CD14-positive monocyte (primary cell): Measurements from ENCODE around the gene TMEM51. TPM values are rescaled to one million over a fixed set of nuclear protein-coding genes. Genes with fewer than 3 reads are reported as not detected.

ENCODE experiments used
- DNase-seq, 3 donors: peaks; one replicate each; pipeline ENCODE4 v3.0.0-alpha.2; 2011 to 2022
- H2AFZ ChIP-seq: 2 replicates; pipeline ENCODE4 v1.6.0; 2012; ENCODE audit warnings: mild to moderate bottlenecking, low read depth, low read length, inconsistent platforms; ENCODE audit not compliant: insufficient read depth, poor library complexity, severe bottlenecking
- H3K27ac ChIP-seq, 2 donors: 1 replicate in 1 of 2; 2 replicates in 1 of 2; pipeline ENCODE4 v1.5.1; 2012 to 2013; ENCODE audit warnings: low read length in 2 of 2, control low read depth in 1 of 2, inconsistent platforms in 1 of 2, low read depth in 1 of 2, mild to moderate bottlenecking in 1 of 2
- H3K27me3 ChIP-seq, 2 donors: one replicate each; pipeline versions ENCODE4 v1.6.0 to v1.6.1; 2011 to 2013; ENCODE audit warnings: low read length in 2 of 2; ENCODE audit not compliant: control insufficient read depth in 2 of 2, insufficient read depth in 2 of 2
- H3K36me3 ChIP-seq, 2 donors: replicated peaks in 1 of 2; 1 replicate in 1 of 2; 2 replicates in 1 of 2; pipeline versions ENCODE4 v1.5.1 to v1.6.1; 2012 to 2013; ENCODE audit warnings: low read length in 2 of 2, control low read depth in 1 of 2, inconsistent platforms in 1 of 2, mild to moderate bottlenecking in 1 of 2; ENCODE audit not compliant: insufficient read depth in 2 of 2, control insufficient read depth in 1 of 2
- H3K4me1 ChIP-seq, 2 donors: 1 replicate in 1 of 2; 2 replicates in 1 of 2; pipeline versions ENCODE4 v1.5.1 to v1.6.1; 2012 to 2013; ENCODE audit warnings: low read length in 2 of 2, control low read depth in 1 of 2, inconsistent platforms in 1 of 2, mild to moderate bottlenecking in 1 of 2, moderate library complexity in 1 of 2; ENCODE audit not compliant: insufficient read depth in 2 of 2, control insufficient read depth in 1 of 2
- H3K4me2 ChIP-seq: replicated peaks from 2 replicates; pipeline ENCODE3; 2012; ENCODE audit warnings: low read length, moderate library complexity, mild to moderate bottlenecking; ENCODE audit not compliant: poor library complexity, severe bottlenecking; ENCODE audit errors: extremely low read depth
- H3K4me3 ChIP-seq, 3 experiments: fragments of 200-600 bp in 1 of 3; sonication (generic) in 1 of 3; replicated peaks in 1 of 3; 1 replicate in 2 of 3; 2 replicates in 1 of 3; pipeline ENCODE4 v1.5.1; 2011 to 2013; ENCODE audit warnings: low read length in 3 of 3, mild to moderate bottlenecking in 3 of 3, control low read depth in 2 of 3, low read depth in 2 of 3, inconsistent platforms in 1 of 3, moderate library complexity in 1 of 3
- H3K79me2 ChIP-seq: 2 replicates; pipeline ENCODE4 v1.6.0; 2012; ENCODE audit warnings: mild to moderate bottlenecking, control low read depth, inconsistent platforms, low read length, moderate library complexity; ENCODE audit not compliant: insufficient read depth
- H3K9ac ChIP-seq: 2 replicates; pipeline ENCODE4 v1.6.0; 2017; ENCODE audit warnings: low read length, mild to moderate bottlenecking; ENCODE audit not compliant: insufficient read depth, poor library complexity, severe bottlenecking
- H3K9me3 ChIP-seq, 2 donors: replicated peaks in 1 of 2; 1 replicate in 1 of 2; 2 replicates in 1 of 2; pipeline versions ENCODE4 v1.5.1 to v1.6.1; 2012 to 2013; ENCODE audit warnings: low read length in 2 of 2, control low read depth in 1 of 2; ENCODE audit not compliant: control insufficient read depth in 1 of 2, insufficient read depth in 1 of 2
- H4K20me1 ChIP-seq: 2 replicates; pipeline ENCODE4 v1.6.0; 2012; ENCODE audit warnings: mild to moderate bottlenecking, low read length, control low read depth, moderate library complexity; ENCODE audit not compliant: insufficient read depth
- H3K27ac Mint-ChIP-seq, 7 donors: one replicate each; pipeline ENCODE4 v1.8.0; 2020; ENCODE audit warnings: mild to moderate bottlenecking in 7 of 7, mixed read lengths in 7 of 7, moderate library complexity in 6 of 7, inconsistent platforms in 2 of 7
- H3K27me3 Mint-ChIP-seq, 3 donors: one replicate each; pipeline ENCODE4 v1.8.0; 2021 to 2022; ENCODE audit warnings: low read depth in 3 of 3, mild to moderate bottlenecking in 3 of 3, mixed read lengths in 3 of 3, moderate library complexity in 3 of 3, inconsistent platforms in 1 of 3
- H3K36me3 Mint-ChIP-seq, 2 donors: one replicate each; pipeline ENCODE4 v1.8.0; 2020; ENCODE audit warnings: mixed read lengths in 2 of 2, inconsistent platforms in 1 of 2, mild to moderate bottlenecking in 1 of 2
- H3K4me1 Mint-ChIP-seq: one replicate; pipeline ENCODE4 v1.8.0; 2020; ENCODE audit warnings: mild to moderate bottlenecking, mixed read lengths
- H3K4me3 Mint-ChIP-seq, 2 donors: one replicate each; pipeline ENCODE4 v1.8.0; 2020; ENCODE audit warnings: mild to moderate bottlenecking in 2 of 2, mixed read lengths in 2 of 2, moderate library complexity in 1 of 2
- H3K9me3 Mint-ChIP-seq, 7 donors: one replicate each; pipeline ENCODE4 v1.8.0; 2020 to 2022; ENCODE audit warnings: mixed read lengths in 7 of 7, mild to moderate bottlenecking in 6 of 7, moderate library complexity in 6 of 7, inconsistent platforms in 2 of 7
- WGBS: methylation state at CpG from one replicate; pipeline ENCODE4 v1.1.5; 2013; ENCODE audit warnings: missing lambda C conversion rate; ENCODE audit not compliant: insufficient coverage; 5-methylcytosine and 5-hydroxymethylcytosine counted together
- intact Hi-C, 2 donors: fragments of 100-400 bp; cut with micrococcal nuclease; formaldehyde crosslinking; loops; one replicate each; pipeline versions ENCODE4 v1.15.0 to v1.15.1; 2023
- polyA plus RNA-seq, 3 donors: library from polyadenylated mRNA; depleted of rRNA in 1 of 3; unstranded in 2 of 3; stranded (reverse) in 1 of 3; fragments of 300-500 nt in 2 of 3; fragments of >200 nt in 1 of 3; fragmentation: Illumina TruSeq in 2 of 3; gene quantifications; 1 replicate in 2 of 3; 2 replicates in 1 of 3; pipeline ENCODE4 v1.2.3, GENCODE V29; 2012 to 2021
- TF ChIP-seq, protein P1 (sequence below): fragments of 200-600 bp; IDR thresholded peaks from one replicate; pipeline ENCODE4 v1.8.0; 2022; ENCODE audit warnings: antibody characterized with exemption, mild to moderate bottlenecking

The TMEM51 gene
- polyA plus RNA-seq, 3 donors = 1.2 to 2.5 (median 2.1) TPM

DNA sequence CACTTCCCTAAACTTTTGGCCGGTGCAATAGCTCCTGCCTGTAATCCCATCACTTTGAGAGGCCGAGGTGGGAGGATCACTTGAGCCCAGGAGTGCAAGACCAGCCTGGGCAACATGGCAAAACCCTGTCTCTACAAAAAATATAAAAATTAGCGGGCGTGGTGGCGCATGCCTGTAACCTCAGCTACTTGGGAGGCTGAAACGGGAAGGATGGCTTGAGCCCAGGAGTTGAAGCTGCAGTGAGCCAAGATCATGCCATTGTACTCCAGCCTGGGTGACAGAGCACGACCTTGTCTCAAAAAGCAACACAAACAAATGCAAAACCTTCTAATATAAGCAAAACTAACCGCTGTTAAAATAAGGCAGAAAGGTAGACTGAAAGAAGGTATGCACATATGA lies 25.9 kb downstream of the TMEM51 start:
- H3K27ac ChIP-seq = no peak overlapping the region
- no peak overlapping the region for H3K4me2 ChIP-seq
- Mint-ChIP-seq H3K27me3 (peaks cover 10 to 15% (median 13%) of the 10 kb centered on the region in 3 donors), H3K4me1 (peaks cover 17% of the 10 kb centered on the region), H3K27ac (no peak overlapping the region), H3K4me3 (no peak overlapping the region), H3K9me3 (peaks cover 0 to 6% (median 0%) of the 10 kb centered on the region in 7 donors), H3K36me3 (no peaks in the 10 kb centered on the region)
- H4K20me1 ChIP-seq = no peaks in the 10 kb centered on the region
- no peaks in the 10 kb centered on the region for H3K27me3 ChIP-seq
- WGBS = 33% methylated on average over 1 of the region's 8 CpGs
- no peaks in the 10 kb centered on the region for H3K79me2 ChIP-seq
- H3K9me3 ChIP-seq = no peaks in the 10 kb centered on the region
- intact Hi-C loops = no loop called here
- no peak overlapping the region for H3K4me3 ChIP-seq
- no peak overlapping the region for H3K9ac ChIP-seq
- H3K36me3 ChIP-seq = no peaks in the 10 kb centered on the region
- H2AFZ ChIP-seq = no peak overlapping the region
- TF ChIP-seq, protein P1, sequence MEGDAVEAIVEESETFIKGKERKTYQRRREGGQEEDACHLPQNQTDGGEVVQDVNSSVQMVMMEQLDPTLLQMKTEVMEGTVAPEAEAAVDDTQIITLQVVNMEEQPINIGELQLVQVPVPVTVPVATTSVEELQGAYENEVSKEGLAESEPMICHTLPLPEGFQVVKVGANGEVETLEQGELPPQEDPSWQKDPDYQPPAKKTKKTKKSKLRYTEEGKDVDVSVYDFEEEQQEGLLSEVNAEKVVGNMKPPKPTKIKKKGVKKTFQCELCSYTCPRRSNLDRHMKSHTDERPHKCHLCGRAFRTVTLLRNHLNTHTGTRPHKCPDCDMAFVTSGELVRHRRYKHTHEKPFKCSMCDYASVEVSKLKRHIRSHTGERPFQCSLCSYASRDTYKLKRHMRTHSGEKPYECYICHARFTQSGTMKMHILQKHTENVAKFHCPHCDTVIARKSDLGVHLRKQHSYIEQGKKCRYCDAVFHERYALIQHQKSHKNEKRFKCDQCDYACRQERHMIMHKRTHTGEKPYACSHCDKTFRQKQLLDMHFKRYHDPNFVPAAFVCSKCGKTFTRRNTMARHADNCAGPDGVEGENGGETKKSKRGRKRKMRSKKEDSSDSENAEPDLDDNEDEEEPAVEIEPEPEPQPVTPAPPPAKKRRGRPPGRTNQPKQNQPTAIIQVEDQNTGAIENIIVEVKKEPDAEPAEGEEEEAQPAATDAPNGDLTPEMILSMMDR = no peak
- DNase-seq = no peak
- peaks cover 4 to 5% of the 10 kb centered on the region in 2 donors for H3K4me1 ChIP-seq

DNA sequence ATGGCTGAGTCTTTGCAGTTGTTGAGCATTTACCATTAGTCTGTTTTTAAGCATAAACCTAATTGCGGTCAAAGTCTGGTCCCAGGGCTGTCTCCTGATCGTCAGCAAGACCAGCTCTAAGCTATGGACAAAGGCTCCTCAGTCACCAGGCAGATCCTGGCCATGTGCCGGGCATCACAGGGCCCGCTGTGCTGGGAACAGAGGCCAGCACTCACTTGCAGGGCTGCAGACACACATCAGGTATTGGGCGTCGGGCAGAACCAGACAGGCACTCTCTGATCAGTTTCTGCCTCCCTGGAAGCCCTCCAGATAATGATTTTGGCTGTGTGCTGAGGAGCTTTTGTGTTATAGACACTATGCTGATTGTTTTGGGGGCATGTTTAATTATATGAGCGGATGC lies 26.6 kb downstream of the TMEM51 start:
- Histone ChIP-seq H3K27me3 (no peaks in the 10 kb centered on the region), H4K20me1 (no peaks in the 10 kb centered on the region), H3K4me1 (peaks cover 4 to 5% of the 10 kb centered on the region in 2 donors), H3K4me3 (no peak overlapping the region), H3K4me2 (no peak overlapping the region), H3K36me3 (no peaks in the 10 kb centered on the region), H3K79me2 (no peaks in the 10 kb centered on the region), H2AFZ (no peak overlapping the region), H3K9ac (no peak overlapping the region), H3K9me3 (no peaks in the 10 kb centered on the region), H3K27ac (no peak overlapping the region)
- Mint-ChIP-seq H3K36me3 (no peaks in the 10 kb centered on the region), H3K9me3 (peaks cover 0 to 6% (median 0%) of the 10 kb centered on the region in 7 donors), H3K27me3 (peaks cover 10 to 15% (median 13%) of the 10 kb centered on the region in 3 donors), H3K27ac (no peak overlapping the region), H3K4me1 (peaks cover 17% of the 10 kb centered on the region), H3K4me3 (no peak overlapping the region)
- 96% methylated on average over 6 of the region's 7 CpGs for WGBS
- TF ChIP-seq, protein P1 = no peak
- intact Hi-C loops = no loop called here
- DNase-seq = no peak
